GM18907 (cell line): ENCODE measurements around the gene ST7.

Experiments
- ATAC-seq: cut with Tn5 transposase; IDR thresholded peaks from one replicate; pipeline ENCODE4 v1.9.1; 2021; ENCODE audit warnings: mild to moderate bottlenecking, moderate library complexity; ENCODE audit not compliant: unreplicated experiment

Gene ST7

DNA sequence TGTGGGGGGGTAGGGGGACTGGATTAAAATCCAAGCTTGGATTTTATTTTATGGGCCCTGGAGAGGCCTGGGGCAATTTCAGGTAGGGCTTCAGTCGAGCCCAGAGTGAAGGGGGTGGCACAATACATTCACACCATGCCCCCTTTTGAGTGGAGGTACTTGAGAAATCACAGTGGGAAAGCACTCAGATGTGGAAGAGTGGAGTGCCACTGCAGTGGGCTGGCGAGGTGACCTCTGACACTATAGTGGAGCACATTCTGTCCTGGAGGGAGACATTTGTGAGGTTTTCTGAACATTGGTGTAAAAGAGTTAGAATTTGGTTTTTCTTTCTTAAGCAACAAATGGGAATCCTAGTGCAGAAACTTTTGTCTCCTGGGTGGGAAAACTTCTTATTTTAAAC, 226.4 kb downstream of the ST7 start:
- no peak for ATAC-seq

DNA sequence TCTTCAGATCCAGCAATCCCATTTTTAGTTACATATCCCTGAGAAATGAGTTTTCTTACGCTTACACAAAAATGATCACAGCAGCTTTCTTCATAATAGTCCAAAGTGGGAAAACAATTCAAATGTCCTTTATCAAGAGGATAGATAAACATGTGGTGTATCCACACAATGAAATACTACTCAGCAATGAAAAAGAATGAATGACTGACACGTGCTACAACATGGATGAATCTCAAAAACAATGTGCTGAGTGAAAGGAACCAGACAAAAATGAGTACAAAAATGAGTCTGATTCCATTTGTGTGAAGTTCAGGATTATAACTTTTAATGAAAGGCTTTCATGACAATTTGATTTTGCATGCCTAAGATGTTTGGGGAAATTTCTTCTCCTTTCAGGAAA, 230.4 kb downstream of the ST7 start:
- no peak for ATAC-seq

DNA sequence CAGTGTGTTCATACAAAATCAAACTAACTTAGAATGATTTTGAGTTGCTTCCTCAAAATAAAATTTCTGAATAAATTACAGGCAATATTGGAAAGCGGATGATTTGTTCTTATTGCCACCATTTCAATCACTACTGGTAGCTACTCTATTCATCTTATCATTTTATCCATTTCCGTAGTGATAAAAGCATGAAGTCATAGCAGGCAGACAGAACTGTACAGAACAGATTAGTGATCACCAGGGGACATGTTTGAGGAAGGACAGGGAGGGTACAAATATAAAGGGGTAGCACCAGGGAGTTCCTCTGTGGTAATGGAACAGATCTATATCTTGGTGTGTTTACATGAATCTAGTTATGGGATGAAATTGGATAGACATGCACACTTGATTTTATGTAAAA, 231.1 kb downstream of the ST7 start:
- no peak for ATAC-seq

DNA sequence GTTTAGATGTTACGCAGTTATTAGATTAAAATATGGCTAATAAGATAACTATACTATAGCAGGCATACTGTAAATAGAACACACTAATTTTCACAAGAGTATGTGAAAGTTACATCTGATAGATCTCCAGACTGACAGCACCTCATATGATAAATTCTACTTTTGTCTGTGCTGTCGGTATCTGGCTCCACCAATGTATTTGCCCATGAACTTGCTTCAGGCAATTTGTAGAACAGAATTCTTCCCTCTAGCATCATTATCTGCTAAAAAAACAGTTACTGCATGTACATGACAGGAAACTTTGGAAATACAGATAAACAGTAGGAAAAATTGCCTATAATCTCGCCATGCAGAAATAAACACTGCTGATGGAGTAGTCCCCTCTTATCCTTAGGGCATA, 231.8 kb downstream of the ST7 start:
- no peak for ATAC-seq

DNA sequence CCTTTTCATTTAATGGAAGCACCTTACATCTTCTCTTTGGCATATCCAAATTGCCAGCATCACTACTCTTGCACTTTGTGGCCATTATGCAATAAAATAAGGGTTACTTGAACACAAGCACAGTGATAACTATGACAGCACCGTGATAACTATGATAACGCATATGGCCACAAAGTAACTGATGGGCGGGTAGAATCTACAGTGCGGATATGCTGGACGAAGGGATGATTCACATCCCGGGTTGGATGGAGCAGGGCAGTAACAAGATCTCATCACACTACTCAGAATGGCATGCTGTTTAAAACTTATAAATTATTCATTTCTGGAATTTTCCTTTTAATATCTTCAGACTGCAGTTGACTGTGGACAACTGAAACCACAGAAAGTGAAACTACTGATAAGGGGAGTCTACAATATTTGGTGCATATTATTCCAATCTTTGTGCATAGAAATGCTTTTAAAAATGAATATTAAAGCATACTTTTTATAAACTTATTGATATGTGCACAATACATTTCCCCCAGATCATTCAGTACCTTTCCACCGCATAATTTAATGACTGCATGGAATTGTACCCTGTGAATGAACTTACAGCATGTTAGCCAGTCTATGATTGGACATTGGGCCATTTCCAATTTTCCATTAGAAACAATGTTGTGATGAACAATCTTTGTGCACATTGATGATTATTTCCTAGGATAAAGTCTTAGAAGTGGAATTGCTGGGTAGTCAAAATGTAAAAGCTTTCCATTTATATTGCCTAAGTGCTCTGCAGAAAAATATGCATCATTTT, 233.1 kb downstream of the ST7 start:
- no peak for ATAC-seq

DNA sequence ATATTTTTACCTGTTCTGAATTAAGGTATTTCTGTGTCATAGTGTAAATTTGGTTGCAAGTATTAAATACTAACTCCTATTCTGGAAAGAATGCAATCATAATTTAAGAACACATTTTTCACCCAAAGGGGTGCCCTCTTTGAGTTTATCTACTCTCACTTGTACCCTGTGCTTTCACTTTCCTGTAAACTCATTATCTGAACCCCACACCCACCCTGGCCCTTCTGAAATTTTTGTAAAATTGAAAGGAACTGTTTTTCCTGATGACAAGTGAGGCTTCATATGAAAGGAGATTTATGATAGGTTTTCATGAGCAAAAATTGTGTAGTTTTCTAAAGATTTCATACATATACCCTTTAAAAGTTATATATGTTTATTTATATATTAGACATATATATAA, 235.1 kb downstream of the ST7 start:
- no peak for ATAC-seq

DNA sequence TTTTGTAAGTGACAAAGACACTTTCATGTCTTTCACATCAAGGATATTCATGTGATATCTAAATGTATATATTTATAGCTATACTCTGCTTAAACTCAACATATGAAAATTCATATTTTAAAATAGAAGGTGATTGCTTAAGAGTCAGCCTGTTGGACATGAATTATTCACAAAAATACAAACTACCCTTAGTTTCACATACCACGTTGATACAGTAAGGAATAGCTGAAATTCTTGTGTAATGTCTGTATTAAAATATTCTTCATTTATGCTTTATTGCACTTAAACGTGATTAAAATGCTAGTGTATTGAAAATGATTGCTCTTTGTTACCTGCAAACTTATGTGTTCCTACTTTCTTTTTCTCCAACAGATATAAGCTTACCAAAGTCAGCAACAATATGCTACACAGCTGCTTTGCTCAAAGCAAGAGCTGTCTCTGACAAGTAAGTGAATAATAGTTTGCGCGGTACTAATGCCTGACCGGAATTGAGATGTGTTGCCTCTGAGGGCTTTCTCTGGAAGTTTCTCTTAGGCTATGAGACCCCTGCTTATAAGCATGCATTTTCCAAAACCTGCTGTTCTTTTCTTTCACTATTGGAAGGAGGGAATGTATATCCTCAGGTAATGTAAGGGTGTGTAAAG, 235.8 kb downstream of the ST7 start:
- ATAC-seq = no peak

DNA sequence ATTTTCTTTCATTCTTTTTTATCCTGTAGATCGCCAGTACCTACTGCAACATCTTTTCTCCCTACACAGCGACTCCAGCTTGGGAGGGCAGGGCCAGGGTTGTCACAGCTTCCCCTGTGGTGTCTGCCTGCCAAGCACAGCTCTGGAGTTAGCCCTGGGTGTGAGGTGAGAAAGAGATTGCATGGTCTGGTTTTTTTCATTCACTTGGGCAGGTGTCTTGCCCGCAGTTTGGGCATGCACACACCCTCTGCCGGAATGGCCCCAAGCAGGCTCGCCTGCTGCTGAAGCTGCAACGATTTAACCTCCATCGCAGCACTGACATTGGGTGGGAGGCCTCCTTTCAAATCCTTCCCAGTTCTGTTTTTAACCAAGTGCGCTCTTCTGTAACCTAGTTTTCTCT, 236.8 kb downstream of the ST7 start:
- ATAC-seq = no peak

DNA sequence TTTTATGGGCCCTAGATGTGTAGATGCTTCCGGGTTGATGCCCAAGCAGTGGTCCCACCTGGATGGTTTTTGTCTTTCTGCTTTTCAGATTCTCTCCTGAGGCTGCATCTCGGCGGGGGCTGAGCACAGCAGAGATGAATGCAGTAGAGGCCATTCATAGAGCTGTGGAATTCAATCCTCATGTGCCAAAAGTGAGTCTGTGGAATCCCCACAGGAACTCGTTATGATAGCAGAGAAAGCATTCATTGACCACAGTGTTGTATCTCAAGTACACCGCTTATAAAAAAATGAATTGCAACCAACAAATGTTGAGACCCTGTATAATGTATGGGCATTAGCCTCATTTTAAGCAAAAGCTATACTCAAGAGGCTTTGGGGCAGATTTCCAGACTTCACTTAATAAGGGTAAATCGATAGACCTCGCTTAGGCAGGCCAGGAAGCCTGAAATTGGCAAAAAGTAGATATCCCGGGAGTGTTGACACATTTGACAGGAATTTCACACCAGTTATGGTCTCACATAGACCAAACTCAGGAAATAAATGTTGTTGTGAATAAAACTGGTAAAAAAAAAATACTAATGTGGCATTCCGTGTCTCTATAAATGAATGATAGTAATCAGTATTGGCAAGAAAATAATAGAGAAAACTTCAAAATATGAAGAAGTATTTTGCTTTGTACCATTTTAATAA, 237.6 kb downstream of the ST7 start:
- no peak for ATAC-seq

DNA sequence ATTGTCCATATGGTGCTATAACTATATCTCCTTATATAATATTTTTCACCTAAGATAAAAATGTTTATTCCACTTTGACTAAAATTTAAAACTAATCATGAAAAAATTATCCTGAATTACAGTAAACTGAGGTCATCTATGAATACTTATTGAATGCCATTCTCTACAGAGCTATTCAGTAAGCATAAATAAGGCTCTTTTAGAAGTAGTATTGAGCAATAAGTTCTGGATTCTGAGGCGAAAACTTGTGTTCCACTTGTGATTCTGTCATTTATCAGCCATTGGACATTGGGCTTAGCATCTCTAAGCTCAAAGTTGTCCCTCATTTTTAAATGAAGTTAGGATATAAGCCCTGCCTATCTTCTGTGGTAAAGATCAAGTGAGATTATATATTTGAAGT, 238.8 kb downstream of the ST7 start:
- ATAC-seq = no peak

DNA sequence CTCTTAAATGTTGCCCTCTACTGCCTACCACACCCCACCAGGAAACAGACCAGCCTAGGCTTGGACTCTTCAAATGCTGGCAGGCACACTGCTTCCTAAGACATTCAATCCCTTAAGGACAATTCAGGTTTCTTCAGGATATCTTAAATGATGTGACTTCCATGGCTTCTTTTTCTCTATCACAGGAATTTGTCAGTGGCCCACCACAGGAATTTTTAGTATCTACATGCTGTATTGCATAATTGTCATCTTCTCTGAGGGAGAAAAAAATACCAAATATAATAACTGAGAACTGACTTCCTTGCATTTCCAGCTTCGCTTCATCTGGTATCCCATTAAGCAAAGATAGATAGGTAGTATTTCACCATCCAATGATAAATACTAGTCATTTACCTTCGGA, 240.3 kb downstream of the ST7 start:
- ATAC-seq = no peak

DNA sequence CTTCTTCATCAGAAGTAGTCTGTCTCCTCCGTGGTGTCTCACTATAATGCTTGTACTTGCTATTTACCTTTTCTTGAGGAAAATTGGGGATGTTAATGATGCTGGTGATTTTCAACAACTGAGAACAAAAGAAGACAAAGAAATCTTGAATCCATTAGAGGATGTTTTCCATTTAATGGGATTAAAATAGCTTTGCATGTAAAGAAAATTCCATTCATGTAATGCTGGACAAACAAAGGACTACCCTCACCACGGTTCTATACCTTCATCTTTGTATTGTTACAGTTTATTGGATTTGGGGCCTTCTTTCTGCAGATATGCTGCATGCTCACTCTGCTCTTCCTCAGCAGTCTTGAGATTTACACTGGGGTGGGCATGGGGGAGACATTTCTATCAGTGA, 241.1 kb downstream of the ST7 start:
- no peak for ATAC-seq

DNA sequence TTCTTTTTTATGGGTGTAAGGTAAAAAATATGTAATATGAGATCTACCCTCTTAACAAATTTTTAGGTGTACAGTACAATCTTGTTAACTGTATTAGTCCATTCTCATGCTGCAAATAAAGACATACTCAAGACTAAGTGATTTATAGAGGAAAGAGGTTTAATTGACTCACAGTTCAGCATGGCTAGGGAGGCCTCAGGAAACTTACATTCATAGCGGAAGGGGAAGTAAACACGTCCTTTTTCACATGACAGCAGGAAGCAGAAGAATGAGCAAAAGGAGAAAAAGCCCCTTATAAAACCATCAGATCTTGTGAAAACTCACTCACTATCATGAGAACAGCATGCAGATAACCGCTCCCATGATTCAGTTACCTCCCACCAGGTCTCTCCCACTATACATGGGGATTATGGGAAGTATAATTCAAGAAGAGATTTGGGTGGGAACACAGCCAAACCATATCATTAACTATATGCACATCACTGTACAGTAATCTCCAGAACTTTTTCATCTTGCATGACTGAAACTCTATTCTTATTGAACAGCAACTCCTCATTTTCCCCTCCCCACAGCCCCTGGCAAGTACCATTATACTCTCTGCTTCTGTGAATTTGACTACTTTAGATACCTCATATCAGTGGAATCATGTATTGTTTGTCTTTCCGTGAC, 242.2 kb downstream of the ST7 start:
- no peak for ATAC-seq

DNA sequence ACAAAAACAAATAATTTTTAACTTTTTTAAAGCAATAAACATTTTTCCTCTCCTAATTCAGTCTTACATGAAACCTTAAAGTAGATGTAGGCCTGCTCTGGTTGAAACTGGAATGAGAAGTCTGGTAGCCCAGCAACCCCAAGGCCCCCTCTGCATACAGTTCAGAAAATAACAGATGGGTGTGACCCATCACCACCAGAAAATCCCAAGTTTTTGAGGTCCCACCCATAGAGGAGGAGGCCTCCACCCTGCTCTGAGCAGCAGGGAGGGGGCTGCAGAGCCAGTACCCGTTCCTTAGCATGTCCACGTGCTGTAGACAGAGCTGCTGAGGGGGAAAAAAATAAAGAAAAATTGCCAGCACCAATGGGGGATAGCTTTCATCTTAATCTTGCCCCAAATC, 246.8 kb downstream of the ST7 start:
- no peak for ATAC-seq

DNA sequence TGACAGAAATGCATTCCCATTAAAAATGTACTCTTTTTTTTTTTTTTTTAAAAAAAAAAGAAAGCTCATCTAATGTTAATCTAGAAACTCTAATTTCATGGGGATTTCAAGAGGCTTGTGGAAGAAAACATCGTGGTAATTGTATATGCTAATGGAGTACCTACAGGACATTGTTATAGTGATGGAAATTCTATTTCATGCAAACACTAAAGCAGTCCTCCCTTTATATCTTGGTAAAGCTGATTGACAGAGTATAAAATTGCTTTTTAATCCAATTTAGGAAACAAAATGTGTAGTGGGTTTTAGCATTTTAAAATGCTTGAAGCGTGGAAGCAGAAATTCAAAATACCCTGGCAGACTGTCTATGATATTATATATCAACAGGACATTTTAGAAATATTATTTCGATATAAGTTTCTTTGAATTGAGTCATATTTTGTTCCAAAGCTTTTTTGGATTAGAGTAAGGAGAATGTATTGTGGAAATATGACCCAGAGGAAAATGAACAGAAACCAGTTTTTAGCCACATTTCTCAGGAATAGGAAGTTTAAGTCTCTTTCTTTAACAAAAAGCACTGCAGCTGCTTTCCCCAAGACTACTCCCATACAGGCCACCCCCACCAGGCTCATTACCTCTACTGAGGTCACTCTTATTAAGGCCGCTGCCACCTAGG, 247.6 kb downstream of the ST7 start:
- no peak for ATAC-seq

DNA sequence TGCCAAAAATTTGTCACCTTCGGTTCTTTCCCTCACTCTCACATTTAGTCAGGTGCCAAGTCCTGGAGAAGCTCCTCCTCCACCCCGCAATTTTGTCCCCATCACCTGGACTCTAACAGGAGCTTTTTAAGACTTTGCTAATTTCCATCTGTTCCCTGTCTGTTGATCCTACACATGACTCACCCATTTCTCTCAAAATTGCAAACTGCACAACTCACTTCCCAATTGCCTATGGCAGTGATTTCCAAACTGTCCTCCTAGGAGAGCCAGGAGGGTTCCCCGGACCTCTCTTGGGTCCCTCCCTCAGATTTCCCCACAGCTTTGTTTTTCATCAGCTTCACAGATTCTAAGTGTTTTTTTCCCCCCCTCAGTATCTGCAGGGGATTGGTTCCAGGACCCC, 249.2 kb downstream of the ST7 start:
- no peak for ATAC-seq

DNA sequence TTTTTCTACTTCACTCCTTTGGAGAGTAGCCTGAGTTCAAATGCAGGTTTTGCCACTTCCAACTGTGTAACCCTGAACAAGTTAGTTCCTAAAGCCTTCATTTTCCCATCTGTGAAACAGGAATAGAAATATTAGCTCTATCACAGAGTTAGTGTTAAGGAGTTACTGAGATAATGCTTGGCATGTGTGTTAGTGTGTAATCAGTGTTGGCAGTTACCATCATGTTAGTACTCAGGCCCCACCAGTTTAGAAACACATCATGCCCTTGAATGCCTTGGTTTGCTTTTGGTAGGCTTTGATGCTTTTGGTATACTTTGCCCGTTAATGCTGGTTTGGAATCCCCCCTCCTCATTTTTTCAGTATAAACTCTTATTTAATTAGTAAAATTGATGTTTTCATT, 249.9 kb downstream of the ST7 start:
- ATAC-seq = no peak

DNA sequence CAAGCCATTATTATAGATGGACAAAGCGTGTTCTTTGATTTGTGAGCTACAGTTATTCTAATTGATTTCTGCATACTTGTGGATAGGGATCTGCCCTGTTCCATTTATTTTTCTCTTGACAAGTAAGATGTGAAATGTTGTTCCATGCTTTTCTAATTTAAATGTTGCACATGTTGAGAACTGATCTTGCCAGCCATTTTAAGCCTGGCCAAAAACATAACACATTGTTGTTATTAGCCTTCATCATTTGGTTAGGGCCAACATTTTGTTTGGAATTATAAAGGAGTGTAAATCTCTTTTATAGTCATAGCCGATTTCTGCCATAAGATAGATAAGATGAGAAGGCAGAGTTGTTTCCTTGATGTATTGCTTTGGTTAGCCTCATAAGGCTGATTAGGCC, 252.6 kb downstream of the ST7 start:
- no peak for ATAC-seq

DNA sequence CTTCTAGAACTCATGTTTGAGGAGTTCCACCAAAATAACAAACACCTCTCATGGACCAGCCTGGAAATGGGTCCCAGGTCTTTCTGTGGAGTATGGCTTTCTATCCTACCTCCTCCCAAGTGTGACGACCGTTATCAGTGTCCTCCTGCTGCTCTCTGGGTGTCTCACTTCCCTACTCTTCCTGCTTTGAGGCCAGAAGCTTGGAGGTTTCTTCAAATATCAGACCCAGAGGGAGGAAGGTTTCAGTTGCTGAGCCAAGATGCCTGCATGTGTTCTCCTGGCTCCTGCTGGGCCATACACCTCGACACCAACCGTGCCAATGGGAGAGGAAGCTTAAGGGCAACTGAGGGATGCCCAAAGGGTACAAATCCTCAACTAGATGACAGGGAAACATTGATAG, 255.0 kb downstream of the ST7 start:
- no peak for ATAC-seq

DNA sequence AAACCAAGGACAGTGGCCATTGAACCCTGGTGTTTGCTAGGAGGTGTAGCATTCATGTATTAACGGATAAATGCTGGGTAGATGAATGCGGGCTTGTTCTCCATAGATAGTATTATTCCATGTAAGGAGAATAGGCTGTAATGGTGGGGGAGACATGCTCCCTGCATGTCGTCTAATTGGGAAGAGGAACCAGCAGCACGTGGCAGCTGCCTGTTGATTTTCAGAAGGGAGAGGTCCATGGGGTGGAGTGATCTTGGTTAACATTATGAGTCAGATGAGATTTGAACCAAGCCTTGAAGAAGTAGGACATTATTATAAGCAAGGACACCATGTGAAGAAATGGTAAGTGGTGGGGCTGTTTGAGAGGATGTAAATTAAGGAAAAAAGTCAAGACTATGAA, 257.1 kb downstream of the ST7 start:
- ATAC-seq = no peak

DNA sequence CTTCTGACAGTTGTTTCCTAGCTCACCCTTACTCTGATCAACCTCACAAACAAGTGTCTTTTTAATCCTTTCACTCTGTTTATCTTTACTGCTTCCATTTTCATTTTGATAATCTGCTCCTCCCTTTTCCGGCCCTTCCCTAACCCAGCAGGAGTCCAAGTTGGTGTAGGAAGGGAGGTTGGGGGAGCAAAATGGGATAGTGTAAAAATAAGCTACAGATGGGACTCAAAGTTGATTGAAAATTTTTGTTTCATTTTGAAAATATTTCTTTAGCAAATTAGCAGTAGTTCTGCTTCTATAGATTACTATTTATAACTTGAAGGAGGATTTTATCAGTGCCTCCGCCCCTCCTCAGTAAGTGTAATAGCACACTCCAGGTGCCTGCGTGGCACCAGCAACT, 257.6 kb downstream of the ST7 start:
- no peak for ATAC-seq
